ENCODE results near the gene JADE3. TPM values are rescaled to one million over a fixed set of nuclear protein-coding genes. Genes with fewer than 3 reads are reported as not detected.

Gene JADE3
- total RNA-seq, 1 experiment from 2014 or later, result 14.3 TPM

GRCh38 chrX:46903458-46904242, 8.6 kb upstream of the JADE3 start:
- TF ChIP-seq MAX (IDR thresholded peaks at IDR 0.05), result peak; percentile 54; the same call in 1 of the 2 replicates
- TF ChIP-seq POLR2AphosphoS5 (IDR thresholded peaks at IDR 0.05; ENCODE audit: low read depth, low read length), result no peak
- TF ChIP-seq RAD21 (IDR thresholded peaks at IDR 0.05; ENCODE audit: low read depth), result peak; percentile 72
- TF ChIP-seq CTCF (IDR thresholded peaks at IDR 0.05 in 2 of 3, conservative IDR thresholded peaks at IDR 0.05 in 1 of 3; ENCODE audit: borderline replicate concordance in 1 of 3, insufficient read depth in 1 of 3, low read depth in 2 of 3, low read length in 2 of 3), result peak; percentile 53 to 97 (median 60); a peak in 5 of 6 replicates
- TF ChIP-seq CEBPB (IDR thresholded peaks at IDR 0.05; ENCODE audit: low read depth), result no peak
- Histone ChIP-seq H3K27me3 (ENCODE audit: insufficient read depth, low read length) (no peaks in the 10 kb centered on the region), H4K20me1 (ENCODE audit: insufficient read depth) (no peaks in the 10 kb centered on the region), H3K4me3 (replicated peaks in 1 of 2; ENCODE audit: low read depth in 1 of 2, low read length in 2 of 2) (peak overlapping the region; percentile 41 to 55), H3K27ac (ENCODE audit: low read depth, low read length) (no peak overlapping the region), H3K9ac (ENCODE audit: low read length) (no peak overlapping the region), H3K4me2 (ENCODE audit: low read length) (peak overlapping the region; percentile 81), H3K4me1 (ENCODE audit: control insufficient read depth in 1 of 2, insufficient read depth in 2 of 2, low read length in 2 of 2) (peaks cover 0 to 8% of the 10 kb centered on the region in 2 experiments; a peak in 1 of 4 replicates), H3K9me3 (ENCODE audit: control insufficient read depth in 1 of 2, insufficient read depth in 1 of 2, low read depth in 1 of 2, low read length in 2 of 2) (no peaks in the 10 kb centered on the region), H3K79me2 (ENCODE audit: insufficient read depth, low read length) (no peaks in the 10 kb centered on the region), H2AFZ (ENCODE audit: low read depth, low read length, poor library complexity, severe bottlenecking) (peak overlapping the region; percentile 68), H3K36me3 (ENCODE audit: control insufficient read depth in 1 of 2, insufficient read depth in 2 of 2, low read length in 2 of 2) (no peaks in the 10 kb centered on the region), H3K9me2 (ENCODE audit: insufficient read depth) (no peaks in the 10 kb centered on the region)
- intact Hi-C loops (cut with micrococcal nuclease), result loop anchor here (2.0 kb wide), 1 partner anchor 127 kb away; no protein-coding TSS in a partner anchor
- ATAC-seq (peak; percentile 96), DNase-seq (ENCODE audit: low read depth, low spot score) (peak; percentile 52)
- ChIA-PET POLR2A (no interaction called here), CTCF (interaction anchor here (0.6 to 2.1 kb wide), 5 partner anchors 8 to 190 kb away, joined by 3 to 6 read pairs (median 4); partner anchors contain the start of gene JADE3), RAD21 (ENCODE audit: low non-redundant PET in 1 of 2, low total read pairs in 2 of 2, uncharacterized antibody in 2 of 2, unreplicated experiment in 2 of 2) (no interaction called here)
- no TSS peak for BruUV-seq (replicated peaks)

Measured in HCT116 (cell line).